ENCODE data around the gene NOD1. TPM values are rescaled to one million over a fixed set of nuclear protein-coding genes. Genes with fewer than 3 reads are reported as not detected.

NOD1 gene
- total and polyA plus RNA-seq, 3 experiments from 2014 or later, result 8.4 to 8.8 (median 8.8) TPM

GRCh38 chr7:30433082-30433481, 45.5 kb downstream of the NOD1 start:
- H3K9me3 ChIP-seq (ENCODE audit: low read length), result no peaks in the 10 kb centered on the region
- POLR2A ChIA-PET, result no interaction called here
- no peaks in the 10 kb centered on the region for H3K4me1 ChIP-seq (ENCODE audit: insufficient read depth, low read length)
- no peak overlapping the region for H3K4me3 Mint-ChIP-seq
- CTCF ChIA-PET, result no interaction called here
- no peaks in the 10 kb centered on the region for H3K27me3 Mint-ChIP-seq
- H3K36me3 ChIP-seq (ENCODE audit: insufficient read depth, low read length), result peaks cover 10% of the 10 kb centered on the region
- peaks cover 14 to 91% (median 27%) of the 10 kb centered on the region in 3 donors for H3K36me3 Mint-ChIP-seq
- H3K27me3 ChIP-seq (ENCODE audit: insufficient read depth, low read length, poor library complexity, severe bottlenecking), result no peaks in the 10 kb centered on the region
- no peak overlapping the region for H3K27ac ChIP-seq (ENCODE audit: low read depth, low read length)
- no peaks in the 10 kb centered on the region for H3K9me3 Mint-ChIP-seq
- no peak for DNase-seq
- no peak overlapping the region for H3K4me3 ChIP-seq (ENCODE audit: low read length)
- H3K4me1 Mint-ChIP-seq, result no peaks in the 10 kb centered on the region
- peak overlapping the region in 1 of 8 donors; percentile 75 for H3K27ac Mint-ChIP-seq

GRCh38 chr7:30430777-30431176, 47.8 kb downstream of the NOD1 start:
- Histone ChIP-seq H3K9me3 (ENCODE audit: low read length) (no peaks in the 10 kb centered on the region), H3K27me3 (ENCODE audit: insufficient read depth, low read length, poor library complexity, severe bottlenecking) (no peaks in the 10 kb centered on the region), H3K36me3 (ENCODE audit: insufficient read depth, low read length) (peaks cover 10% of the 10 kb centered on the region), H3K4me1 (ENCODE audit: insufficient read depth, low read length) (no peaks in the 10 kb centered on the region), H3K4me3 (ENCODE audit: low read length) (no peak overlapping the region), H3K27ac (ENCODE audit: low read depth, low read length) (no peak overlapping the region)
- Mint-ChIP-seq H3K36me3 (peaks cover 5 to 91% (median 30%) of the 10 kb centered on the region in 3 donors), H3K4me1 (no peaks in the 10 kb centered on the region), H3K27ac (peak overlapping the region in 3 of 8 donors; percentile 24 to 52 (median 45)), H3K4me3 (no peak overlapping the region), H3K27me3 (no peaks in the 10 kb centered on the region), H3K9me3 (peaks cover 0 to 1% (median 0%) of the 10 kb centered on the region in 5 donors)
- no peak for DNase-seq
- ChIA-PET POLR2A (no interaction called here), CTCF (no interaction called here)

GRCh38 chr7:30430276-30430675, 48.3 kb downstream of the NOD1 start:
- no peak overlapping the region for H3K4me3 ChIP-seq (ENCODE audit: low read length)
- ChIA-PET CTCF (no interaction called here), POLR2A (no interaction called here)
- peaks cover 9% of the 10 kb centered on the region for H3K36me3 ChIP-seq (ENCODE audit: insufficient read depth, low read length)
- H3K4me1 Mint-ChIP-seq, result no peaks in the 10 kb centered on the region
- no peak overlapping the region for H3K27ac ChIP-seq (ENCODE audit: low read depth, low read length)
- H3K27me3 Mint-ChIP-seq, result no peaks in the 10 kb centered on the region
- no peaks in the 10 kb centered on the region for H3K27me3 ChIP-seq (ENCODE audit: insufficient read depth, low read length, poor library complexity, severe bottlenecking)
- peaks cover 0 to 1% (median 0%) of the 10 kb centered on the region in 5 donors for H3K9me3 Mint-ChIP-seq
- H3K4me3 Mint-ChIP-seq, result no peak overlapping the region
- H3K4me1 ChIP-seq (ENCODE audit: insufficient read depth, low read length), result no peaks in the 10 kb centered on the region
- H3K36me3 Mint-ChIP-seq, result peaks cover 10 to 91% (median 30%) of the 10 kb centered on the region in 3 donors
- no peak for DNase-seq
- peak overlapping the region in 4 of 8 donors; percentile 38 to 62 (median 48) for H3K27ac Mint-ChIP-seq
- no peaks in the 10 kb centered on the region for H3K9me3 ChIP-seq (ENCODE audit: low read length)

GRCh38 chr7:30429156-30429530, 49.4 kb downstream of the NOD1 start:
- H3K27ac Mint-ChIP-seq, result peak overlapping the region in 1 of 8 donors; percentile 51
- no peak overlapping the region for H3K4me3 Mint-ChIP-seq
- peaks cover 0 to 1% (median 0%) of the 10 kb centered on the region in 5 donors for H3K9me3 Mint-ChIP-seq
- no peak overlapping the region for H3K27ac ChIP-seq (ENCODE audit: low read depth, low read length)
- H3K4me1 ChIP-seq (ENCODE audit: insufficient read depth, low read length), result no peaks in the 10 kb centered on the region
- DNase-seq, result no peak
- H3K4me3 ChIP-seq (ENCODE audit: low read length), result no peak overlapping the region
- peaks cover 5% of the 10 kb centered on the region for H3K36me3 ChIP-seq (ENCODE audit: insufficient read depth, low read length)
- H3K27me3 ChIP-seq (ENCODE audit: insufficient read depth, low read length, poor library complexity, severe bottlenecking), result no peaks in the 10 kb centered on the region
- CTCF ChIA-PET, result no interaction called here
- no peaks in the 10 kb centered on the region for H3K9me3 ChIP-seq (ENCODE audit: low read length)
- no peaks in the 10 kb centered on the region for H3K4me1 Mint-ChIP-seq
- H3K27me3 Mint-ChIP-seq, result no peaks in the 10 kb centered on the region
- peaks cover 11 to 92% (median 25%) of the 10 kb centered on the region in 3 donors for H3K36me3 Mint-ChIP-seq
- POLR2A ChIA-PET, result no interaction called here

GRCh38 chr7:30428246-30429155, 50.1 kb downstream of the NOD1 start:
- H3K4me3 ChIP-seq (ENCODE audit: low read length), result no peak overlapping the region
- peaks cover 5% of the 10 kb centered on the region for H3K36me3 ChIP-seq (ENCODE audit: insufficient read depth, low read length)
- CTCF ChIA-PET, result no interaction called here
- Mint-ChIP-seq H3K27ac (peak overlapping the region in 3 of 8 donors; percentile 24 to 51 (median 42)), H3K36me3 (peaks cover 11 to 89% (median 21%) of the 10 kb centered on the region in 3 donors), H3K4me1 (no peaks in the 10 kb centered on the region), H3K27me3 (no peaks in the 10 kb centered on the region), H3K4me3 (no peak overlapping the region), H3K9me3 (peaks cover 0 to 1% (median 0%) of the 10 kb centered on the region in 5 donors)
- H3K27me3 ChIP-seq (ENCODE audit: insufficient read depth, low read length, poor library complexity, severe bottlenecking), result no peaks in the 10 kb centered on the region
- POLR2A ChIA-PET, result no interaction called here
- no peak overlapping the region for H3K27ac ChIP-seq (ENCODE audit: low read depth, low read length)
- H3K9me3 ChIP-seq (ENCODE audit: low read length), result no peaks in the 10 kb centered on the region
- no peak for DNase-seq
- no peaks in the 10 kb centered on the region for H3K4me1 ChIP-seq (ENCODE audit: insufficient read depth, low read length)

- Mint-ChIP-seq H3K9me3 (peaks cover 0 to 1% (median 0%) of the 10 kb centered on the region in 5 donors), H3K4me1 (no peaks in the 10 kb centered on the region)
These were observed 51.1 kb downstream of the NOD1 start for GRCh38 chr7:30427296-30428070.

GRCh38 chr7:30424506-30424905, 54.1 kb downstream of the NOD1 start:
- H3K27me3 Mint-ChIP-seq, result no peaks in the 10 kb centered on the region
- Histone ChIP-seq H3K27ac (ENCODE audit: low read depth, low read length) (no peak overlapping the region), H3K36me3 (ENCODE audit: insufficient read depth, low read length) (peaks cover 5% of the 10 kb centered on the region), H3K4me1 (ENCODE audit: insufficient read depth, low read length) (no peaks in the 10 kb centered on the region), H3K27me3 (ENCODE audit: insufficient read depth, low read length, poor library complexity, severe bottlenecking) (no peaks in the 10 kb centered on the region), H3K4me3 (ENCODE audit: low read length) (no peak overlapping the region), H3K9me3 (ENCODE audit: low read length) (no peaks in the 10 kb centered on the region)
- CTCF ChIA-PET, result no interaction called here
- peak overlapping the region in 1 of 8 donors; percentile 15 for H3K27ac Mint-ChIP-seq
- H3K4me3 Mint-ChIP-seq, result no peak overlapping the region
- no peaks in the 10 kb centered on the region for H3K4me1 Mint-ChIP-seq
- POLR2A ChIA-PET, result no interaction called here
- peaks cover 0 to 7% (median 0%) of the 10 kb centered on the region in 5 donors for H3K9me3 Mint-ChIP-seq
- H3K36me3 Mint-ChIP-seq, result peaks cover 9 to 58% (median 14%) of the 10 kb centered on the region in 3 donors
- DNase-seq, result no peak

More at GRCh38 chr7:30427296-30428070, 51.1 kb downstream of the NOD1 start:
- H3K4me3 Mint-ChIP-seq, result no peak overlapping the region
- Histone ChIP-seq H3K27me3 (ENCODE audit: insufficient read depth, low read length, poor library complexity, severe bottlenecking) (no peaks in the 10 kb centered on the region), H3K27ac (ENCODE audit: low read depth, low read length) (no peak overlapping the region), H3K9me3 (ENCODE audit: low read length) (no peaks in the 10 kb centered on the region), H3K36me3 (ENCODE audit: insufficient read depth, low read length) (peaks cover 5% of the 10 kb centered on the region), H3K4me3 (ENCODE audit: low read length) (no peak overlapping the region), H3K4me1 (ENCODE audit: insufficient read depth, low read length) (no peaks in the 10 kb centered on the region)
- H3K36me3 Mint-ChIP-seq, result peaks cover 8 to 80% (median 18%) of the 10 kb centered on the region in 3 donors
- peak overlapping the region in 3 of 8 donors; percentile 33 to 54 (median 46) for H3K27ac Mint-ChIP-seq
- ChIA-PET POLR2A (no interaction called here), CTCF (no interaction called here)
- no peaks in the 10 kb centered on the region for H3K27me3 Mint-ChIP-seq
- no peak for DNase-seq

Data from CD8-positive, alpha-beta memory T cell (primary cell).